Measurements from ENCODE around the gene ATF4. TPM values are rescaled to one million over a fixed set of nuclear protein-coding genes. Genes with fewer than 3 reads are reported as not detected.

ATF4 gene
- total and polyA plus RNA-seq, 2 of the 13 experiments (the other 11 are each of a cell fraction or from before 2014, with no cell fraction given): 486 to 1,297 TPM

DNA sequence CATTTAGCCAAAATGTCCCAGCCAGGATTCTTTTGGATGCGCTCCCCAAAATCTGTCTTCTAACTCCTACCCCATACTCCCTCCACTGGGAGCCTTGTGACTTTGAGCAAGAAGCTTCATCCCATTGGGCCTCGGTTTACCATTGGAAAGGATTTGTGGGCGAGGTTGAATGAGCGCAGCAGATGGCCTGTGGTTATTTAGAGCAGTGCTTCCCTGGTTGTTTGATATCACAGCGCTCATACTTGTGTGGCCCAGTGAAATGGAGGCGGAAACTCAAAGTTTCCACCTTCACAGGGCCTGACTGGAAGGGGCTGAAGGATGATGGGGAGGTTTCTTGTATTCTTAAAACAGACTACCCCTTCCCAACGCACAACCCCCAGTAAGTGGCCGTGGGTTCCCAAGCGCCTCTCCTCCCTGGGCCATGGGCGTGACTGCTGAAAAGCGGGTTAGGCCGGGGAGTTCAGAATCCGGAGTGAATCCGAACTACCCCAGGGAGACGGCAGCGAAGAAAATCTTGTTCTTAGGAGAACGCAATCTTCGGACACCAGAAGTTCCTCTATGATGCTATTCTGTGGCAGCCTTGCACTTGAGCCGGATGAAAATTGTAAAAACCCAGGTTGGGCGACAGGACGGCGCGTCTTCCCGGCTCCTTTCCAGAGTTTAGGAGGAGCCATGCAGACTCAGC is 1.2 kb upstream of the ATF4 start (continued):
- TF ChIP-seq PRDM4 (CRISPR knock-in tag; IDR thresholded peaks at IDR 0.05; ENCODE audit: borderline replicate concordance) (no peak), ZNF784 (CRISPR knock-in tag; IDR thresholded peaks at IDR 0.05; ENCODE audit: borderline replicate concordance) (no peak), HES4 (CRISPR knock-in tag; IDR thresholded peaks at IDR 0.05; ENCODE audit: borderline replicate concordance) (peak; percentile 16; the same call in 1 of the 2 replicates), DNMT1 (CRISPR knock-in tag; IDR thresholded peaks at IDR 0.05) (no peak), TBX2 (CRISPR knock-in tag; IDR thresholded peaks at IDR 0.05; ENCODE audit: borderline replicate concordance) (0 out of 2 replicates have a peak, but pooled peaks have one; percentile 1), ZNF839 (CRISPR knock-in tag; IDR thresholded peaks at IDR 0.05; ENCODE audit: borderline replicate concordance) (0 out of 2 replicates have a peak, but pooled peaks have one; percentile 16), HDAC2 (CRISPR knock-in tag; IDR thresholded peaks at IDR 0.05) (peak; percentile 13; the same call in 1 of the 2 replicates), CREB3 (CRISPR knock-in tag; IDR thresholded peaks at IDR 0.05) (no peak), PRDM15 (CRISPR knock-in tag; IDR thresholded peaks at IDR 0.05) (peak; percentile 98), NFKB2 (CRISPR knock-in tag; IDR thresholded peaks at IDR 0.05; ENCODE audit: borderline replicate concordance) (no peak), ZSCAN31 (CRISPR knock-in tag; IDR thresholded peaks at IDR 0.05; ENCODE audit: low read depth) (0 out of 2 replicates have a peak, but pooled peaks have one; percentile 17), TARDBP (CRISPR knock-in tag; IDR thresholded peaks at IDR 0.05) (0 out of 2 replicates have a peak, but pooled peaks have one; percentile 11), BRF2 (CRISPR knock-in tag; IDR thresholded peaks at IDR 0.05) (peak; percentile 24; the same call in 1 of the 2 replicates), PAF1 (CRISPR knock-in tag; IDR thresholded peaks at IDR 0.05) (no peak; the same call in 1 of the 2 replicates), RCOR2 (CRISPR knock-in tag; IDR thresholded peaks at IDR 0.05) (no peak)

All from HepG2 (cell line).